KMS-11 (cell line): ENCODE data around the gene SNW1.
"Not testable (repeated sequence)": the region's sequence is repeated elsewhere in the genome, so short reads cannot be mapped to it uniquely, and the experiment has no call there.

Experiments used
- H2AFZ ChIP-seq: fragments of 200-600 bp; sonication (generic); 2 replicates; pipeline ENCODE4 v1.6.1; 2016; ENCODE audit warnings: antibody characterized with exemption, mixed run types, low read depth
- H3K27ac ChIP-seq: fragments of 200-600 bp; sonication (generic); 2 replicates; pipeline ENCODE4 v1.6.1; 2016; ENCODE audit warnings: mild to moderate bottlenecking, mixed run types
- H3K27me3 ChIP-seq: fragments of 200-600 bp; sonication (generic); 2 replicates; pipeline ENCODE4 v1.6.1; 2017; ENCODE audit warnings: mild to moderate bottlenecking, low read depth, mixed run types, moderate library complexity; ENCODE audit not compliant: insufficient read depth
- H3K36me3 ChIP-seq: fragments of 200-600 bp; sonication (generic); 2 replicates; pipeline ENCODE4 v1.6.1; 2017; ENCODE audit warnings: mild to moderate bottlenecking, mixed run types; ENCODE audit not compliant: insufficient read depth
- H3K4me1 ChIP-seq: fragments of 200-600 bp; sonication (generic); 2 replicates; pipeline ENCODE4 v1.6.1; 2016; ENCODE audit warnings: mild to moderate bottlenecking, low read depth, mixed run types; ENCODE audit not compliant: poor library complexity, severe bottlenecking
- H3K4me2 ChIP-seq: fragments of 200-600 bp; sonication (generic); 2 replicates; pipeline ENCODE4 v1.7.0; 2016; ENCODE audit warnings: mild to moderate bottlenecking, mixed run types
- H3K4me3 ChIP-seq: fragments of 200-600 bp; sonication (generic); IDR thresholded peaks from 2 replicates; pipeline ENCODE4 v1.6.1; 2017; ENCODE audit warnings: low read depth, low read length, mixed read lengths; ENCODE audit not compliant: insufficient read depth
- H3K79me2 ChIP-seq: fragments of 200-600 bp; sonication (generic); 2 replicates; pipeline ENCODE4 v1.6.1; 2016; ENCODE audit warnings: low read depth, mixed run types; ENCODE audit not compliant: insufficient read depth
- H3K9ac ChIP-seq: fragments of 200-600 bp; sonication (generic); 2 replicates; pipeline ENCODE4 v1.6.1; 2016; ENCODE audit warnings: mild to moderate bottlenecking, mixed run types
- H4K20me1 ChIP-seq: fragments of 200-600 bp; sonication (generic); 2 replicates; pipeline ENCODE4 v1.6.1; 2016; ENCODE audit warnings: mild to moderate bottlenecking, mixed run types; ENCODE audit not compliant: insufficient read depth
- TF ChIP-seq, protein P1 (sequence below): fragments of 200-600 bp; sonication (generic); conservative IDR thresholded peaks from 2 replicates; pipeline ENCODE4 v1.6.1; 2017; ENCODE audit warnings: low read depth, mild to moderate bottlenecking, antibody characterized with exemption, low read length, moderate library complexity, mixed read lengths

Gene SNW1

GRCh38 chr14:77752266-77752665 lies 8.7 kb downstream of the SNW1 start:
- H3K4me1 ChIP-seq = no peaks in the 10 kb centered on the region
- H2AFZ ChIP-seq = no peak overlapping the region
- TF ChIP-seq, protein P1, sequence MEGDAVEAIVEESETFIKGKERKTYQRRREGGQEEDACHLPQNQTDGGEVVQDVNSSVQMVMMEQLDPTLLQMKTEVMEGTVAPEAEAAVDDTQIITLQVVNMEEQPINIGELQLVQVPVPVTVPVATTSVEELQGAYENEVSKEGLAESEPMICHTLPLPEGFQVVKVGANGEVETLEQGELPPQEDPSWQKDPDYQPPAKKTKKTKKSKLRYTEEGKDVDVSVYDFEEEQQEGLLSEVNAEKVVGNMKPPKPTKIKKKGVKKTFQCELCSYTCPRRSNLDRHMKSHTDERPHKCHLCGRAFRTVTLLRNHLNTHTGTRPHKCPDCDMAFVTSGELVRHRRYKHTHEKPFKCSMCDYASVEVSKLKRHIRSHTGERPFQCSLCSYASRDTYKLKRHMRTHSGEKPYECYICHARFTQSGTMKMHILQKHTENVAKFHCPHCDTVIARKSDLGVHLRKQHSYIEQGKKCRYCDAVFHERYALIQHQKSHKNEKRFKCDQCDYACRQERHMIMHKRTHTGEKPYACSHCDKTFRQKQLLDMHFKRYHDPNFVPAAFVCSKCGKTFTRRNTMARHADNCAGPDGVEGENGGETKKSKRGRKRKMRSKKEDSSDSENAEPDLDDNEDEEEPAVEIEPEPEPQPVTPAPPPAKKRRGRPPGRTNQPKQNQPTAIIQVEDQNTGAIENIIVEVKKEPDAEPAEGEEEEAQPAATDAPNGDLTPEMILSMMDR = no peak
- peaks cover 19% of the 10 kb centered on the region; the same call in 1 of the 2 replicates for H3K79me2 ChIP-seq
- H3K4me2 ChIP-seq = no peak overlapping the region
- H3K4me3 ChIP-seq = no peak overlapping the region
- no peak overlapping the region for H3K27ac ChIP-seq
- no peak overlapping the region for H3K9ac ChIP-seq
- no peaks in the 10 kb centered on the region for H3K27me3 ChIP-seq
- H4K20me1 ChIP-seq = no peaks in the 10 kb centered on the region
- H3K36me3 ChIP-seq = 0 out of 2 replicates have a peak, but pooled peaks cover 3% of the 10 kb centered on the region

DNA sequence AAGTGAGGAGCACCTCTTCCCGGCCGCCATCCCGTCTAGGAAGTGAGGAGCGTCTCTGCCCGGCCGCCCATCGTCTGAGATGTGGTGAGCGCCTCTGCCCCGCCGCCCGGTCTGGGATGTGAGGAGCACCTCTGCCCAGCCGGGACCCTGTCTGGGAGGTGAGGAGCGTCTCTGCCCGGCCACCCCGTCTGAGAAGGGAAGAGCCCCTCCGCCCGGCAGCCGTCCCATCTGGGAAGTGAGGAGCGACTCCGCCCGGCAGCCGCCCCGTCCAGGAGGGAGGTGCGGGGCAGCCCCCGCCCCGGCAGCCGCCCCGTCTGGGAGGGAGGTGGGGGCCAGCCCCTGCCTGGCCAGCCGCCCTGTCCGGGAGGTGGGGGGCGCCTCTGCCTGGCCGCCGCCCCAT lies 13.5 kb downstream of the SNW1 start:
- not testable (repeated sequence) for H3K36me3 ChIP-seq, H3K4me3 ChIP-seq, H3K4me2 ChIP-seq, H3K27ac ChIP-seq, H4K20me1 ChIP-seq, H3K79me2 ChIP-seq, H3K4me1 ChIP-seq, H2AFZ ChIP-seq, H3K9ac ChIP-seq, H3K27me3 ChIP-seq

GRCh38 chr14:77746064-77746702 lies 14.8 kb downstream of the SNW1 start:
- H3K27ac ChIP-seq = no peak overlapping the region
- H2AFZ ChIP-seq = no peak overlapping the region
- no peaks in the 10 kb centered on the region for H3K27me3 ChIP-seq
- H3K4me1 ChIP-seq = no peaks in the 10 kb centered on the region
- 0 out of 2 replicates have a peak, but pooled peaks cover 3% of the 10 kb centered on the region for H3K36me3 ChIP-seq
- no peak overlapping the region for H3K9ac ChIP-seq
- H3K4me3 ChIP-seq = no peak overlapping the region
- H4K20me1 ChIP-seq = no peaks in the 10 kb centered on the region
- H3K4me2 ChIP-seq = no peak overlapping the region
- TF ChIP-seq, protein P1 = no peak
- no peaks in the 10 kb centered on the region for H3K79me2 ChIP-seq

- Histone ChIP-seq H3K4me1 (no peaks in the 10 kb centered on the region), H3K36me3 (no peaks in the 10 kb centered on the region; the same call in 1 of the 2 replicates), H3K27ac (no peak overlapping the region), H3K79me2 (no peaks in the 10 kb centered on the region), H4K20me1 (no peaks in the 10 kb centered on the region), H3K4me3 (no peak overlapping the region), H3K9ac (no peak overlapping the region), H2AFZ (no peak overlapping the region), H3K27me3 (no peaks in the 10 kb centered on the region), H3K4me2 (no peak overlapping the region)
- TF ChIP-seq, protein P1 = no peak
Observed at GRCh38 chr14:77741438-77741837, 19.5 kb downstream of the SNW1 start.

DNA sequence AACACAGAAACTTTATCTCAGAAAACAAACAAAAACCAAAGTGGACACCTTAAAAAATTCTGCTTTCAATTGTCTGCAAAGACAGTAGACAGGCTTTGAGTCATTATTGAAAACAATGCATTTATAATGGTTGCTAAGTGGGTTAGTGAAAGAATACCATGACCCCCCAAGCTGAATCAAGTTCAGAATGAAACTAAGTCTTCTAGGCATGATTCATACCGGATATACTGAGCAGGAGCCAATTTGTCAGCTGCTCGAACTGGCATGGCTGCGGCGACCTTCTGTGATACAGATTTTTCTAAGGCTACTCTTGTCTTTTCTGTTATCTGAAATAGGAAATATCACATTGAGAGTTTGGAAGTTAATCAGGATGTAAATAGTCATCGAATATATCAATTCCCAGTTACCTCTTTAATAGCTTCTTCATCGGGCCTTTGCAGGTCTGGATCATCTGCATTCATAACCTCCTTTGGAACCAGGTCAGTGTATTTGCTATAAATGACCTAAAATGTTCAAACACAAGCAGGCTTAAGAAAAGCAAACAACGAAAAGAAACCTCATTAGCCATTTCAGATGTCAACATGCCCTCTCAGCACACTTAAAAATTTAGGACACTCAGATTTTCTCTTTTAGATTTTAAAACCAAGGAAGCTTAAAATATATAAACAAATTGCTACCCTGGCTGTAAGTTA lies 22.3 kb downstream of the SNW1 start:
- Histone ChIP-seq H3K36me3 (no peaks in the 10 kb centered on the region; the same call in 1 of the 2 replicates), H3K4me2 (no peak overlapping the region), H3K4me1 (no peaks in the 10 kb centered on the region), H3K9ac (no peak overlapping the region), H2AFZ (no peak overlapping the region), H3K27ac (no peak overlapping the region), H3K4me3 (no peak overlapping the region), H4K20me1 (no peaks in the 10 kb centered on the region), H3K27me3 (no peaks in the 10 kb centered on the region), H3K79me2 (no peaks in the 10 kb centered on the region)
- TF ChIP-seq, protein P1 = no peak
